H1 (cell line): ENCODE measurements around the gene PAPSS2.

Source experiments
- KDM1A ChIP-seq: fragments of 200-600, 300-600 bp; sonication (generic); IDR thresholded peaks from 2 replicates; pipeline ENCODE4 v1.7.1; 2016; ENCODE audit warnings: mild to moderate bottlenecking, low read length, borderline replicate concordance
- SRF ChIP-seq: IDR thresholded peaks from 2 replicates; pipeline ENCODE4 v1.6.1; 2011; ENCODE audit warnings: mild to moderate bottlenecking, low read depth, low read length, moderate library complexity
- TF ChIP-seq, protein P1 (sequence below), 3 experiments: IDR thresholded peaks; 1 replicate in 2 of 3; 2 replicates in 1 of 3; pipeline versions ENCODE4 v1.5.1 to v1.6.1; 2011; ENCODE audit warnings: low read length in 3 of 3, mild to moderate bottlenecking in 3 of 3, inconsistent platforms in 2 of 3, low read depth in 1 of 3, moderate library complexity in 1 of 3; ENCODE audit not compliant: insufficient read depth in 1 of 3; ENCODE audit errors: control extremely low read depth in 1 of 3

DNA sequence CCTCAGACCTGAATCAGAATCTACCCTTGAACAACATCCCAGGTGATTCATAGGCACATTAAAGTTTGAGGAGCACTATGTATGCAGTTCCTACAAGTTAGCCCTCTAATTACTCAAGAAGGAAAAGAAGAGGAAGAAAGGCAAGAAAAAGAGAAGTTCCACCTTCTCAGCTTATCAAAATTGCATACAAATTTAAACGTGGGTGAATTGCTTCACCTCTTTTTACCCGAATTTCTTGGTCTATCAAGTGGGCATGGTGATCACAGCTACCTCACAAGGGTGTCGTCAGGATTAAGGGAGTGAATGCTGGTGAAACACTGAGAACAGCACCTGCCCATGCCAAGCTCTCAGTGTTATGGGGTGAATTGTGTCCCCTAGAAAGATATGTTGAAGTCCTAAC lies 43.8 kb upstream of the PAPSS2 start:
- TF ChIP-seq, protein P1, sequence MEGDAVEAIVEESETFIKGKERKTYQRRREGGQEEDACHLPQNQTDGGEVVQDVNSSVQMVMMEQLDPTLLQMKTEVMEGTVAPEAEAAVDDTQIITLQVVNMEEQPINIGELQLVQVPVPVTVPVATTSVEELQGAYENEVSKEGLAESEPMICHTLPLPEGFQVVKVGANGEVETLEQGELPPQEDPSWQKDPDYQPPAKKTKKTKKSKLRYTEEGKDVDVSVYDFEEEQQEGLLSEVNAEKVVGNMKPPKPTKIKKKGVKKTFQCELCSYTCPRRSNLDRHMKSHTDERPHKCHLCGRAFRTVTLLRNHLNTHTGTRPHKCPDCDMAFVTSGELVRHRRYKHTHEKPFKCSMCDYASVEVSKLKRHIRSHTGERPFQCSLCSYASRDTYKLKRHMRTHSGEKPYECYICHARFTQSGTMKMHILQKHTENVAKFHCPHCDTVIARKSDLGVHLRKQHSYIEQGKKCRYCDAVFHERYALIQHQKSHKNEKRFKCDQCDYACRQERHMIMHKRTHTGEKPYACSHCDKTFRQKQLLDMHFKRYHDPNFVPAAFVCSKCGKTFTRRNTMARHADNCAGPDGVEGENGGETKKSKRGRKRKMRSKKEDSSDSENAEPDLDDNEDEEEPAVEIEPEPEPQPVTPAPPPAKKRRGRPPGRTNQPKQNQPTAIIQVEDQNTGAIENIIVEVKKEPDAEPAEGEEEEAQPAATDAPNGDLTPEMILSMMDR (IDR thresholded peaks at IDR 0.05; ENCODE audit: control extremely low read depth in 1 of 3, insufficient read depth in 1 of 3, low read depth in 1 of 3, low read length in 3 of 3): no peak
- TF ChIP-seq KDM1A (no peak), SRF (no peak)
